Transverse colon (tissue), 4 donors: ENCODE results near the gene NKD2.

ENCODE experiments used
- CTCF ChIP-seq, 5 experiments: fragments of 200-600 bp in 3 of 5; fragments of 450-650 bp in 2 of 5; sonication (generic) in 3 of 5; IDR thresholded peaks; 1 replicate in 2 of 5; 2 replicates in 3 of 5; pipeline ENCODE4 v1.5.1; 2016 to 2017; ENCODE audit warnings: antibody characterized with exemption in 5 of 5, inconsistent platforms in 3 of 5, mild to moderate bottlenecking in 2 of 5, moderate library complexity in 1 of 5
- POLR2AphosphoS5 ChIP-seq, 3 donors: sonication (generic); formaldehyde crosslinking; IDR thresholded peaks; one replicate each; pipeline ENCODE4 v1.6.1; 2016; ENCODE audit warnings: antibody characterized with exemption in 3 of 3

GRCh38 chr5:1060535-1060981 is 52.0 kb downstream of the NKD2 start:
- TF ChIP-seq CTCF (IDR thresholded peaks at IDR 0.05) (no peak), POLR2AphosphoS5 (IDR thresholded peaks at IDR 0.05) (no peak)
